ENCODE results near the gene NAGA. TPM values are rescaled to one million over a fixed set of nuclear protein-coding genes. Genes with fewer than 3 reads are reported as not detected.
A peak's percentile ranks its signal among the peaks of the same experiment; 100 is the strongest.
"Not testable (repeated sequence)": the region's sequence is repeated elsewhere in the genome, so short reads cannot be mapped to it uniquely, and the experiment has no call there.

Gene NAGA
- 42.8 TPM for total RNA-seq

GRCh38 chr22:42070517-42071422, at the start of gene NAGA:
Gene NAGA (minus strand): TSS chr22:42070812. CDS start chr22:42070297, 515 bp downstream.
- H3K9me3 ChIP-seq (ENCODE audit: low read depth, low read length) = no peaks in the 10 kb centered on the region
- peaks cover 48% of the 10 kb centered on the region for H3K4me1 ChIP-seq (ENCODE audit: insufficient read depth, low read length)
- H3K27me3 ChIP-seq (ENCODE audit: insufficient read depth, low read length) = no peaks in the 10 kb centered on the region
- peak within 1 kb of the TSS; percentile 71 for H3K4me3 ChIP-seq (ENCODE audit: low read length)

- Histone ChIP-seq H3K4me3 (ENCODE audit: low read length) (no peak overlapping the region), H3K9me3 (ENCODE audit: low read depth, low read length) (peaks cover 8% of the 10 kb centered on the region), H3K4me1 (ENCODE audit: insufficient read depth, low read length) (peaks cover 19% of the 10 kb centered on the region), H3K27me3 (ENCODE audit: insufficient read depth, low read length) (no peaks in the 10 kb centered on the region)
Observed at GRCh38 chr22:42116848-42117424, 46.3 kb upstream of the NAGA start.

GRCh38 chr22:42115420-42115830, 44.8 kb upstream of the NAGA start:
- not testable (repeated sequence) for H3K9me3 ChIP-seq (ENCODE audit: low read depth, low read length); H3K4me1 ChIP-seq (ENCODE audit: insufficient read depth, low read length); H3K27me3 ChIP-seq (ENCODE audit: insufficient read depth, low read length); H3K4me3 ChIP-seq (ENCODE audit: low read length)

GRCh38 chr22:42114721-42115120, 44.1 kb upstream of the NAGA start:
- H3K9me3 ChIP-seq (ENCODE audit: low read depth, low read length) = peaks cover 8% of the 10 kb centered on the region
- H3K4me3 ChIP-seq (ENCODE audit: low read length) = no peak overlapping the region
- no peaks in the 10 kb centered on the region for H3K27me3 ChIP-seq (ENCODE audit: insufficient read depth, low read length)
- peaks cover 2% of the 10 kb centered on the region for H3K4me1 ChIP-seq (ENCODE audit: insufficient read depth, low read length)

- H3K4me1 ChIP-seq (ENCODE audit: insufficient read depth, low read length); H3K27me3 ChIP-seq (ENCODE audit: insufficient read depth, low read length); H3K9me3 ChIP-seq (ENCODE audit: low read depth, low read length); H3K4me3 ChIP-seq (ENCODE audit: low read length): not testable (repeated sequence)
Observed at GRCh38 chr22:42112793-42113192, 42.2 kb upstream of the NAGA start.

GRCh38 chr22:42111798-42112197, 41.2 kb upstream of the NAGA start:
- H3K27me3 ChIP-seq (ENCODE audit: insufficient read depth, low read length) = no peaks in the 10 kb centered on the region
- no peak overlapping the region for H3K4me3 ChIP-seq (ENCODE audit: low read length)
- H3K4me1 ChIP-seq (ENCODE audit: insufficient read depth, low read length) = no peaks in the 10 kb centered on the region
- peaks cover 8% of the 10 kb centered on the region for H3K9me3 ChIP-seq (ENCODE audit: low read depth, low read length)

GRCh38 chr22:42108848-42109247, 38.2 kb upstream of the NAGA start:
- H3K27me3 ChIP-seq (ENCODE audit: insufficient read depth, low read length) = no peaks in the 10 kb centered on the region

GRCh38 chr22:42104332-42104860, 33.8 kb upstream of the NAGA start:
- H3K4me1 ChIP-seq (ENCODE audit: insufficient read depth, low read length); H3K4me3 ChIP-seq (ENCODE audit: low read length); H3K27me3 ChIP-seq (ENCODE audit: insufficient read depth, low read length): not testable (repeated sequence)
- H3K9me3 ChIP-seq (ENCODE audit: low read depth, low read length) = peaks cover 21% of the 10 kb centered on the region

More at GRCh38 chr22:42108848-42109247, 38.2 kb upstream of the NAGA start:
- Histone ChIP-seq H3K4me3 (ENCODE audit: low read length) (no peak overlapping the region), H3K4me1 (ENCODE audit: insufficient read depth, low read length) (no peaks in the 10 kb centered on the region), H3K9me3 (ENCODE audit: low read depth, low read length) (peaks cover 15% of the 10 kb centered on the region)

GRCh38 chr22:42101199-42101598, 30.6 kb upstream of the NAGA start:
- Histone ChIP-seq H3K4me3 (ENCODE audit: low read length) (no peak overlapping the region), H3K4me1 (ENCODE audit: insufficient read depth, low read length) (no peaks in the 10 kb centered on the region), H3K9me3 (ENCODE audit: low read depth, low read length) (peaks cover 21% of the 10 kb centered on the region), H3K27me3 (ENCODE audit: insufficient read depth, low read length) (no peaks in the 10 kb centered on the region)

GRCh38 chr22:42091455-42091782, 20.8 kb upstream of the NAGA start:
- Histone ChIP-seq H3K4me1 (ENCODE audit: insufficient read depth, low read length) (peaks cover 23% of the 10 kb centered on the region), H3K9me3 (ENCODE audit: low read depth, low read length) (no peaks in the 10 kb centered on the region), H3K4me3 (ENCODE audit: low read length) (peak overlapping the region; percentile 87)

GRCh38 chr22:42090596-42091454, 20.2 kb upstream of the NAGA start, which contains the start of gene NDUFA6:
Gene NDUFA6 (minus strand): TSS chr22:42090772. CDS start chr22:42090744, 28 bp downstream.
- Histone ChIP-seq H3K4me1 (ENCODE audit: insufficient read depth, low read length) (peaks cover 23% of the 10 kb centered on the region), H3K27me3 (ENCODE audit: insufficient read depth, low read length) (no peaks in the 10 kb centered on the region), H3K9me3 (ENCODE audit: low read depth, low read length) (no peaks in the 10 kb centered on the region), H3K4me3 (ENCODE audit: low read length) (peak within 1 kb of the TSS; percentile 87)

More at GRCh38 chr22:42091455-42091782, 20.8 kb upstream of the NAGA start:
- no peaks in the 10 kb centered on the region for H3K27me3 ChIP-seq (ENCODE audit: insufficient read depth, low read length)

GRCh38 chr22:42086051-42086450, 15.4 kb upstream of the NAGA start:
- H3K27me3 ChIP-seq (ENCODE audit: insufficient read depth, low read length) = no peaks in the 10 kb centered on the region
- peaks cover 26% of the 10 kb centered on the region for H3K4me1 ChIP-seq (ENCODE audit: insufficient read depth, low read length)

GRCh38 chr22:42084874-42085273, 14.3 kb upstream of the NAGA start:
- Histone ChIP-seq H3K9me3 (ENCODE audit: low read depth, low read length) (no peaks in the 10 kb centered on the region), H3K4me3 (ENCODE audit: low read length) (no peak overlapping the region), H3K27me3 (ENCODE audit: insufficient read depth, low read length) (no peaks in the 10 kb centered on the region), H3K4me1 (ENCODE audit: insufficient read depth, low read length) (peaks cover 30% of the 10 kb centered on the region)

More at GRCh38 chr22:42086051-42086450, 15.4 kb upstream of the NAGA start:
- H3K4me3 ChIP-seq (ENCODE audit: low read length) = no peak overlapping the region
- H3K9me3 ChIP-seq (ENCODE audit: low read depth, low read length) = no peaks in the 10 kb centered on the region

GRCh38 chr22:42083119-42083518, 12.5 kb upstream of the NAGA start:
- Histone ChIP-seq H3K4me3 (ENCODE audit: low read length) (no peak overlapping the region), H3K4me1 (ENCODE audit: insufficient read depth, low read length) (peaks cover 29% of the 10 kb centered on the region), H3K27me3 (ENCODE audit: insufficient read depth, low read length) (no peaks in the 10 kb centered on the region), H3K9me3 (ENCODE audit: low read depth, low read length) (no peaks in the 10 kb centered on the region)

- Histone ChIP-seq H3K9me3 (ENCODE audit: low read depth, low read length) (no peaks in the 10 kb centered on the region), H3K4me1 (ENCODE audit: insufficient read depth, low read length) (peaks cover 32% of the 10 kb centered on the region), H3K27me3 (ENCODE audit: insufficient read depth, low read length) (no peaks in the 10 kb centered on the region), H3K4me3 (ENCODE audit: low read length) (peak overlapping the region; percentile 73)
Observed at GRCh38 chr22:42080287-42080686, 9.7 kb upstream of the NAGA start.
